OCI-LY7 (cell line): ENCODE measurements around the gene ABCG8.

Experiments
- CTCF ChIP-seq: fragments of 200-600 bp; sonication (generic); conservative IDR thresholded peaks from 2 replicates; pipeline ENCODE4 v1.5.1; 2014; ENCODE audit warnings: mild to moderate bottlenecking, antibody characterized with exemption, low read length, moderate library complexity, mixed read lengths
- EZH2phosphoT487 ChIP-seq: fragments of 200-600 bp; sonication (generic); IDR thresholded peaks from 2 replicates; pipeline ENCODE4 v1.6.1; 2018; ENCODE audit warnings: low read depth, borderline replicate concordance, mild to moderate bottlenecking, mixed run types, antibody characterized with exemption, low read length, moderate library complexity, mixed read lengths

- no peak for TF ChIP-seq CTCF
- no peak for TF ChIP-seq EZH2phosphoT487
Observed at GRCh38 chr2:43845181-43845580, 6.4 kb downstream of the ABCG8 start.
